Mucosa of rectum (tissue), 2 donors: Measurements from ENCODE around the gene PITX2.

Experiments
- H3K27ac ChIP-seq, 2 donors: one replicate each; pipeline ENCODE4 v1.7.0; 2013; ENCODE audit warnings: inconsistent platforms in 2 of 2, low read depth in 2 of 2, low read length in 2 of 2
- H3K27me3 ChIP-seq, 2 donors: one replicate each; pipeline ENCODE4 v1.7.0; 2013; ENCODE audit warnings: low read length in 2 of 2; ENCODE audit not compliant: control insufficient read depth in 2 of 2, insufficient read depth in 2 of 2
- H3K36me3 ChIP-seq, 2 donors: one replicate each; pipeline ENCODE4 v1.7.0; 2013; ENCODE audit warnings: low read length in 2 of 2; ENCODE audit not compliant: control insufficient read depth in 2 of 2, insufficient read depth in 2 of 2
- H3K4me1 ChIP-seq, 2 donors: one replicate each; pipeline ENCODE4 v1.7.0; 2013; ENCODE audit warnings: low read length in 2 of 2, mild to moderate bottlenecking in 1 of 2; ENCODE audit not compliant: control insufficient read depth in 2 of 2, insufficient read depth in 2 of 2
- H3K4me3 ChIP-seq, 2 donors: one replicate each; pipeline ENCODE4 v1.7.0; 2013; ENCODE audit warnings: low read length in 2 of 2
- H3K9ac ChIP-seq, 2 donors: one replicate each; pipeline ENCODE4 v1.7.0; 2013; ENCODE audit warnings: low read length in 2 of 2, low read depth in 1 of 2, mild to moderate bottlenecking in 1 of 2
- H3K9me3 ChIP-seq, 2 donors: one replicate each; pipeline ENCODE4 v1.7.0; 2013; ENCODE audit warnings: low read length in 2 of 2; ENCODE audit not compliant: control insufficient read depth in 2 of 2
- donor health status: healthy.
- donor health status: Normal muscosa, but diverticular disease.

PITX2 gene

DNA sequence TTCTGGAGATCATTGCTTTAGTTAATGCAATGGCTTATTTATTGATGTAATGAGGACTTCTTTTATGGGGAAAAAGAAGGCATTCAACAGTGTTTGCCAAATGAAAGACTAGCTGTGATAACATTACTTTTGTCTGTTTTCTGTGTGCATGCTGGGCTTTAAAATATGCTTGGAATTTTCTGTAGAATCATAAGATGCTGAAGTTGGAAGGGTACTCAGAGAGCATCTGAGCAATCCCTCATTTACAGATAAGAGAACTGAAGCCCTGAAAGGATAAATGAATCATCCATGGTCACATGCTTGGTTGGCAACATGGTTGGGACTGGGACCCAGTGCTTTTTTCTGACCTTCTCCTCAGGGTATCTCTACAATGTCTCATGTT lies 31.4 kb upstream of the PITX2 start:
- Histone ChIP-seq H3K27ac (peak overlapping the region; percentile 68 to 84), H3K36me3 (no peaks in the 10 kb centered on the region), H3K9me3 (no peaks in the 10 kb centered on the region), H3K4me3 (no peak overlapping the region), H3K4me1 (peaks cover 0 to 14% of the 10 kb centered on the region in 2 donors), H3K9ac (no peak overlapping the region), H3K27me3 (peaks cover 0 to 2% of the 10 kb centered on the region in 2 donors)

DNA sequence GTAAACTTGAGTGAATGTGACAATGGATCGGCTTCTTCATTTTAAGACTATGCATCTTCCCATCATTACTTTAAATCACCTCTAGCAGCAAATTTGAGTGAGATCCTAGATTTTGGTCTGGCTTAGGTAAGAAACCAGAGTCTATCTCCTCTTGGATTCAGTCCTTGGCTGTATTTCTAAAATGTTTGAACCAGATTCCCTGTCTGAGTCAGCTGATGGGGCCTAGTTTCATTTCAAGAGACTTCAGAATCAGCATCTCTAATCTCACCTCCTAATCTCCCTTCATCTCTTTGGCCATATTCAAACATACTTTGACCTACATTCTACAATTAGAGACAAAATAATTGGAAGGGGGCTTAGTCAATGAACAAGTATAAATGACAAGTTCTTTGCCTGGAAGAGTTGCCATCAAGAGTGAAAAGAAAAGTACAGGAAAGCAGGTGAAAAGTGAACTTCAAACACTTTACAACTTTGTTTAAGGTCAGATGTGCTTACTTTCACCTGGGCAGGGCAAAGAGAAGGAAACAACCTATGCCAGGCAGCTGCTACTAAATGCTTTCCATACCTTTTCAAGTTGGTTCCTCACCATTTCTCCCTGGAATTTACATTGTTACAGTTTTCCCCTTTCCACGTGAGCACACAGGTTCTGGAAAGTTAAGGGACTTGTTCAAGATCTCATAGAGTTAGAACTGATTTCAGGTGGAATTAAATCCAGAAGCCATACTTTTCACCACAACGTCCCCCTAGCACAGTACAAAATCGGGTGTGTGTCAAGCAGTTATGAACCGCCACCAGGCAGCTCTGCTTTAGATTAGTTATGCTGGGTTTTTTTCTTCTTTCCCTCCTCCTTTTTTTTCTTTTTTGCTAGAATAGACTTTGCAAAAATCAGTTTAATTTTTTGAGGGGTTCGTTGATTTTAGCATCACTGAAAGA lies 30.7 kb upstream of the PITX2 start:
- Histone ChIP-seq H3K9me3 (no peaks in the 10 kb centered on the region), H3K27ac (peak overlapping the region; percentile 68 to 84), H3K4me3 (peak overlapping the region; percentile 47 to 51), H3K36me3 (no peaks in the 10 kb centered on the region), H3K27me3 (peaks cover 0 to 2% of the 10 kb centered on the region in 2 donors), H3K9ac (peak overlapping the region in 1 of 2 donors; percentile 37), H3K4me1 (peaks cover 0 to 14% of the 10 kb centered on the region in 2 donors)

DNA sequence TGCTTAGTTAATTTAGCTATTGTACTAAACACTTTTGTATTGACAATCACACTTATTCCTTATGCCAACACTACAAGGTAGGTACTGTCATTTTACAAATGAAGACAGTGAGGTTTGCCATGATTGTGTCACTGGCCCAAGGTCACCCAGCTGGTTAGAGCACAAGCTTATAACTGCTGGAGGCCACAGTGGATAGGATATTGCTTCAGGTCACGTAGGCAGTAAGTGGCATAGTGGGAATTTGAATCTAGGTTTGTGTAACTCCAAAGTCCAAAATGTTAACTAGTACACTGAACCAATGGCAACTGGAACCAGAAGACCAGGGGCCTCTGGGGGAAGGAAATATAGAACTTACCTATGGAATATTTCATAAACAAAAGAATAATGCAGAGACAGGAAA lies 21.1 kb upstream of the PITX2 start:
- H3K4me3 ChIP-seq: no peak overlapping the region
- no peaks in the 10 kb centered on the region for H3K9me3 ChIP-seq
- H3K27ac ChIP-seq: no peak overlapping the region
- no peaks in the 10 kb centered on the region for H3K36me3 ChIP-seq
- no peak overlapping the region for H3K9ac ChIP-seq
- H3K27me3 ChIP-seq: peaks cover 23 to 24% of the 10 kb centered on the region in 2 donors
- H3K4me1 ChIP-seq: no peaks in the 10 kb centered on the region

DNA sequence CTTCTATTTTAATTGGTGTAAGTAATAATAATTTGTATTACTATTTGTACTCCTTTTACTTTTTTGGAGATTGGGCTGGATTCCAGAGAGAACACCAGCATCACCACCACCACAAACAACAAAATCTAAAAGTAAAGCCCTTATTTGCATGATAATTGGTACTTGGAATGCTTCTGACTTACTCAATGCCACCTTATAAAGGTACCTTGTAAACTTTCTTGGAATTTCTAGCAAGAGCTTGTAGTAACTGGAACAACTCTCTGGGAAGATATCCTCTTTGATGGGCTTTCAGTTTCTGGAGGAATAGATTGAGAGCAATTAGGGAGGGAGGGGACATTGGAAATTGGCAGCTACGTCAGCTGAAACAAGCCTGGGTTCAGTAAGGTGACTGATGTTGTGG lies 20.2 kb upstream of the PITX2 start:
- H3K36me3 ChIP-seq: no peaks in the 10 kb centered on the region

DNA sequence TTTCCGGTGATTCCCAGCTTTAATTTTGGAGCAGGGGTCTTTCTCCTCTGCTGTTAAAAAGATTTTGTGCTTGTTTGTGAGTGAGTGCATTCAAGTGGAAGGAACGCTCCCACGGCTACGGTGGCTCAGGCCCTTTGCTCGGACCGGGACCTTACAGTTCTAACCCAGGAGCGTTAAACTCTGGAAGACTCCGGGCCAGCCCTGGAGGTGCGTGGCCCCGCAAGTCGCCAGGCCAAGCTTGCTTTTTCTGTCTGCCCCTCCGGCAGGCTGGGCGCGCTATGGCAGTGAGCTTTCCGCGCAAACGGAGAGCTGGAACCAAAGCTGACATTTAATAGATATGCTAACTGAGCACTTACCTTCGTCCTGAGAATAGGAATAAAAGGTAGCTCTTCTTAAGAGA lies 18.3 kb upstream of the PITX2 start:
- H3K4me3 ChIP-seq: no peak overlapping the region
- peaks cover 4 to 10% of the 10 kb centered on the region in 2 donors for H3K4me1 ChIP-seq
- H3K36me3 ChIP-seq: no peaks in the 10 kb centered on the region
- no peak overlapping the region for H3K27ac ChIP-seq
- H3K9ac ChIP-seq: no peak overlapping the region
- no peaks in the 10 kb centered on the region for H3K9me3 ChIP-seq
- H3K27me3 ChIP-seq: peaks cover 49 to 50% of the 10 kb centered on the region in 2 donors

More for the DNA sequence above, 20.2 kb upstream of the PITX2 start:
- H3K9me3 ChIP-seq: no peaks in the 10 kb centered on the region
- H3K4me3 ChIP-seq: no peak overlapping the region
- H3K27me3 ChIP-seq: peaks cover 31 to 33% of the 10 kb centered on the region in 2 donors
- H3K4me1 ChIP-seq: no peaks in the 10 kb centered on the region
- no peak overlapping the region for H3K27ac ChIP-seq
- H3K9ac ChIP-seq: no peak overlapping the region

DNA sequence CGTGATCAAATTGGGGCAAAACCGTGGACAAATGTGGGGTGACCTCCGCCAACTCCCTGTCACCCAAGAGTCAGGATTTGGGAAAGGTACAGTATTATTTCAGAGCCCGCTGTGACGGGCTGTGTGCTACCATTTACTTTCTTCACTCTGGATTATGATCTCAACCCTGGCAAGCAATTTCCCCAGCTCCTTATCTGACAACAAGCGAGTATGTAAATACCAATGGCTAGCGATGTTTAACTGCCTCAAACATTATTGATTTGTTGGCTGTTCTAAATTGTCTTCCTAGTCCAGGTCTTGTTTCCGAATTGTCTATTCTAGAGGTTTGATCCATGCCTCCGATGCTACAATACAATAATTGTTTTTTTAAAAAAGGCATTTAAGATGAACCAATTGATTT lies 17.7 kb upstream of the PITX2 start:
- H3K9me3 ChIP-seq: no peaks in the 10 kb centered on the region
- H3K9ac ChIP-seq: no peak overlapping the region
- no peak overlapping the region for H3K27ac ChIP-seq
- H3K27me3 ChIP-seq: peaks cover 55 to 57% of the 10 kb centered on the region in 2 donors
- H3K4me1 ChIP-seq: peaks cover 4 to 10% of the 10 kb centered on the region in 2 donors
- no peaks in the 10 kb centered on the region for H3K36me3 ChIP-seq
- no peak overlapping the region for H3K4me3 ChIP-seq

DNA sequence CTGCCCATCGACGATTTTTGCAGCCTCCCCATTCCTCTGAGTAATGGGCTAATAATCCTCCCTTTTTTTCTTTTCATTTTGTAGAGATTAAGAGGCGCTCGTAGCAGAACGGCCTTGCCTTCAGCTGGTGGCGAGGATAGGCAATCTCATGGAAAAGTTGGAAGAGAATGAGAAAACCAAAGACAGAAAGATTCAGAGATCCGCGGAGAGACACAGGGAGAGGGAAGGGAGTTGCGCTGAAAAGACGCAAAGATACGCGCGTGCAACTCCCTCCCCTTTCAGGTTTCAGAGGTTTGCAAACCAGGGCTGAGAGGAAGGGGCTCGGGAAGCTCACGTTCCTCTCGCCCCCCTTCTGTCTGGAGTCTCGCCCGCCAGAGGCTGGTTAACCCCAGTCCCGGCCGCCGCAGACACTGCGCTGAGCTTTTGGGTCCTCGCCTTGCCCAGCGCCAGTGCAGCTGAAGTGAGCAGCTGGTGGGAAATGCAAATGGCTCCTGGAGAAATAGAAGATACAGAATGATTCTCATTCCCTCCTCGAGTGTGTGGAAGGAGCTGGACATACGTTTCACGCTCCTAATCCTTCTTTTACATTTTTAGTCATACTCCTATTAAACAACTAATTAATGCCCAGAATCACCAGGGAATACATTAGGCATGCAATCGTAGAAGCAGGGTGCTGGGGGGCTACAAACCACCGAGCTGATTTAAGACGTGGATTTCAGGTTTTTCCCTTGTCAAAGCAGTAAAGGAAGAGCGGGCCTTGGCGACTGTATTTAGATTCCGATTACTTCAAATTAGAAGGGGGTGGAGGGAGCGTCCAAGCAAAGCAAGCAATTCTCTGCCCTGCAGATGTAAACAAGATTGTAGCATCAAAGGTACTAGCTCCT lies 16.6 kb upstream of the PITX2 start:
- H3K9me3 ChIP-seq: no peaks in the 10 kb centered on the region
- H3K4me1 ChIP-seq: peaks cover 4 to 10% of the 10 kb centered on the region in 2 donors
- no peaks in the 10 kb centered on the region for H3K36me3 ChIP-seq
- no peak overlapping the region for H3K4me3 ChIP-seq
- H3K27ac ChIP-seq: no peak overlapping the region
- H3K9ac ChIP-seq: no peak overlapping the region
- peaks cover 66 to 68% of the 10 kb centered on the region in 2 donors for H3K27me3 ChIP-seq

DNA sequence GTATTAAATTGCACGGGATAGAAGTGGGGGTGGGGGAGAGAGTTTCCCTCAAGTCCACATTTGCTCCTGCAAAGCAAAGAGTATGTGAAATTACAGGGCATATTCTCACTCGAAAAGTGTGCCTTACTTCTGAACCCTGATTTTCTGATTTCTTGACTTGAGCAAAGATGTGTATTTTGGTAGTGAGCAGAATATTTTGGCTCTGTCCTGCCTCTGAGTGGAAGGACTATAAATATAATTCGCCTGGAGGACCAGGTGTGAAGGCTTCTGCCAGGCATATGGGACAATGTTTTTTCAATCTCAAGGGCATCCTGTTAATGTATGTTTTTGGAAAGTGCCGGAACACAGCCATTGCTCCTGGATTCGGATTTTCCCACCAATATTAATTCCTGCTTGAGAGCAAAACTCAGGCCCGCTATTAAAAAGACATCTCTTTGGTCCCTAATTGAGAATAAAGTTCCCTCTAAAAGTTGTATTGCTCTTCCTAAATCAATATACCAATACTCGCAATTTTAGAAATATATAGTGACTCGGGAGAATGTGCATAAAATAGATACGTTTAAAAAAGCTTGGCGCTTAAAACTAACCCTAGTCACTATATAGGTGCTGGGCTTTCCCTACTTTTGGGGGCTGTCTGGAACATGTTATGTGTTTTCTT lies 15.3 kb upstream of the PITX2 start:
- H3K4me1 ChIP-seq: peaks cover 4 to 10% of the 10 kb centered on the region in 2 donors
- H3K4me3 ChIP-seq: no peak overlapping the region
- H3K27ac ChIP-seq: no peak overlapping the region
- H3K9ac ChIP-seq: no peak overlapping the region
- H3K36me3 ChIP-seq: no peaks in the 10 kb centered on the region
- H3K27me3 ChIP-seq: peaks cover 76 to 80% of the 10 kb centered on the region in 2 donors
- no peaks in the 10 kb centered on the region for H3K9me3 ChIP-seq

DNA sequence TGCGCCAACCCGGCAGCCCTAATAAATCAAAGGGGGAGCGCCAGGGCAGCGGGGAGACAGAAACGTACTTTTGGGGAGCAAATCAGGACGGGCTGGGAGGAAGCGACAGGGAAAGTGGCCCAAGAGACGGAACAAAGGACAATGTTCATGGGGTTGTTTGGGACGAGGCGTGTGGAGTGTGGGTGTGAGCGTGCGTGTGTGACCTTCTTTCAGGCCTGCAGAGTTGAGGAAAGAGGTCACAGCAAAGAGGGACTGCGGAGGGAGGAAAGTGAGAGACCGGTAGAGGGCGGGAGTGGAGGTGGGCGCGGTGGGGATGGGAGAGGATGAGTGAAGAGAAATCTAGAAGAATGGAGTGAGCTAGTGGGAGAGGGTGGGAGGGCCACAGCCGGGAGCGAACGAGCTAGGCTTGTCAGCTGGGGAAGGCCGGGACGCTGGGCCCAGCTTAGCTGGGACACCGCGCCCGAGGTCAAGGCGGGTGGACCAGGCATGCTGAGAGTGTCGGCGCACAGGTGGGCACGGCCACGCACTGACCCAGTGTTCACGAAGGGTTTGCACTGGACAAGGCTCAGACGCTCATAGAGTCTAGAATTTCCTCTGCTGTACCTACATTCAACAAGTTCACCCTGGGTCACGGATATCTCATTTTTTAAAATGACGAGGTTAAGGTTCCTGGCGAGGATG lies 14.7 kb upstream of the PITX2 start:
- peak overlapping the region; percentile 37 to 62 for H3K4me3 ChIP-seq

More for the DNA sequence above, 14.7 kb upstream of the PITX2 start:
- H3K9ac ChIP-seq: no peak overlapping the region
- no peak overlapping the region for H3K27ac ChIP-seq
- peaks cover 8 to 12% of the 10 kb centered on the region in 2 donors for H3K4me1 ChIP-seq
- H3K9me3 ChIP-seq: no peaks in the 10 kb centered on the region
- no peaks in the 10 kb centered on the region for H3K36me3 ChIP-seq
- peaks cover 82 to 87% of the 10 kb centered on the region in 2 donors for H3K27me3 ChIP-seq
